ENCODE measurements around the gene RASGEF1B.

DNA sequence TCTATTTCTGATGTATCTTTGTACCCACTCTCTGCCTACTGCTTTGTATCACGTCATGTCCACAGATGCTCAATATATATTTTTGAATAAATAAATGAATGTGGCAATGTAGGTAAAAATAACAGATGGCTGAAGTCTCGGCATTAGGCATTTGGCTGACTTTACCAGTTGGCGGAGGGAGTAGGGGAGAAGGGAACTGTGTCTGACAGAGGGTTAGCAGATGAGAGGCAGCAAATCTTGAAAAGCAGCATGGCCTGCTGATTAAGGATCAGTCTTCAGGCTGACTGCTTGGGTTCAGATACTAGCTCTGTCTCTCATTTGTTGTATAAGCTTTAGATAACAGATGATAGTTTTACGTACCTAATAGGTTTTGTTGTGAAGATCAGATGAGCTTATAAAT lies 31.9 kb upstream of the RASGEF1B start:
- TF ChIP-seq, protein P1, sequence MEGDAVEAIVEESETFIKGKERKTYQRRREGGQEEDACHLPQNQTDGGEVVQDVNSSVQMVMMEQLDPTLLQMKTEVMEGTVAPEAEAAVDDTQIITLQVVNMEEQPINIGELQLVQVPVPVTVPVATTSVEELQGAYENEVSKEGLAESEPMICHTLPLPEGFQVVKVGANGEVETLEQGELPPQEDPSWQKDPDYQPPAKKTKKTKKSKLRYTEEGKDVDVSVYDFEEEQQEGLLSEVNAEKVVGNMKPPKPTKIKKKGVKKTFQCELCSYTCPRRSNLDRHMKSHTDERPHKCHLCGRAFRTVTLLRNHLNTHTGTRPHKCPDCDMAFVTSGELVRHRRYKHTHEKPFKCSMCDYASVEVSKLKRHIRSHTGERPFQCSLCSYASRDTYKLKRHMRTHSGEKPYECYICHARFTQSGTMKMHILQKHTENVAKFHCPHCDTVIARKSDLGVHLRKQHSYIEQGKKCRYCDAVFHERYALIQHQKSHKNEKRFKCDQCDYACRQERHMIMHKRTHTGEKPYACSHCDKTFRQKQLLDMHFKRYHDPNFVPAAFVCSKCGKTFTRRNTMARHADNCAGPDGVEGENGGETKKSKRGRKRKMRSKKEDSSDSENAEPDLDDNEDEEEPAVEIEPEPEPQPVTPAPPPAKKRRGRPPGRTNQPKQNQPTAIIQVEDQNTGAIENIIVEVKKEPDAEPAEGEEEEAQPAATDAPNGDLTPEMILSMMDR (IDR thresholded peaks at IDR 0.05), result no peak
- no peak for TF ChIP-seq POLR2A (IDR thresholded peaks at IDR 0.05)

Measured in uterus (tissue), 2 donors.